GM12865 (cell line): ENCODE results near the gene SLC24A3.

Experiments
- DNase-seq: peaks from one replicate; pipeline ENCODE4 v3.0.0; 2010; ENCODE audit warnings: low read depth
- H3K4me3 ChIP-seq: 2 replicates; pipeline ENCODE4 v1.5.1; 2011; ENCODE audit warnings: mild to moderate bottlenecking, low read depth, low read length, control low read depth
- TF ChIP-seq, protein P1 (sequence below): IDR thresholded peaks from 2 replicates; pipeline ENCODE4 v1.5.1; 2011; ENCODE audit warnings: low read length, control low read depth, low read depth, inconsistent platforms; ENCODE audit not compliant: insufficient read depth; ENCODE audit errors: missing control alignments

The SLC24A3 gene

DNA sequence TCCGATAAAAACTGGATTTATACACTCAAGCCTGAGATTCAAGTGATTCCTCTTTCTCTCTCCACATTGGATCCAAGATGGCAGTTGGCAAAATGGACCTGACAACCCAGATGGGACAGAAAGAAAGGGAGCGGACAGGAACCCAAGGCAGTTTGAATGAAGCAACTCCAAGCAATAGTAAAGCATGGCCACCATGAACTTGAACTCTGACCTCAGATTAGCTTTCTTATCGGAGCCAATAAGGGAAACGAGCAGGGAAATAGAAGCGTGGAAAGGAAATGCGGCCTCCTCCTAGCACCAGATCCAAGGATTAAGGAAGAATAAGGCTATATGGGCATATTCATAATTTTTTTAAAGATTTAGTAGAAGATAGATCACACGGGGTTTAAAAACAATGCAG lies 332.2 kb downstream of the SLC24A3 start:
- no peak overlapping the region for H3K4me3 ChIP-seq
- DNase-seq: no peak
- TF ChIP-seq, protein P1, sequence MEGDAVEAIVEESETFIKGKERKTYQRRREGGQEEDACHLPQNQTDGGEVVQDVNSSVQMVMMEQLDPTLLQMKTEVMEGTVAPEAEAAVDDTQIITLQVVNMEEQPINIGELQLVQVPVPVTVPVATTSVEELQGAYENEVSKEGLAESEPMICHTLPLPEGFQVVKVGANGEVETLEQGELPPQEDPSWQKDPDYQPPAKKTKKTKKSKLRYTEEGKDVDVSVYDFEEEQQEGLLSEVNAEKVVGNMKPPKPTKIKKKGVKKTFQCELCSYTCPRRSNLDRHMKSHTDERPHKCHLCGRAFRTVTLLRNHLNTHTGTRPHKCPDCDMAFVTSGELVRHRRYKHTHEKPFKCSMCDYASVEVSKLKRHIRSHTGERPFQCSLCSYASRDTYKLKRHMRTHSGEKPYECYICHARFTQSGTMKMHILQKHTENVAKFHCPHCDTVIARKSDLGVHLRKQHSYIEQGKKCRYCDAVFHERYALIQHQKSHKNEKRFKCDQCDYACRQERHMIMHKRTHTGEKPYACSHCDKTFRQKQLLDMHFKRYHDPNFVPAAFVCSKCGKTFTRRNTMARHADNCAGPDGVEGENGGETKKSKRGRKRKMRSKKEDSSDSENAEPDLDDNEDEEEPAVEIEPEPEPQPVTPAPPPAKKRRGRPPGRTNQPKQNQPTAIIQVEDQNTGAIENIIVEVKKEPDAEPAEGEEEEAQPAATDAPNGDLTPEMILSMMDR: no peak

DNA sequence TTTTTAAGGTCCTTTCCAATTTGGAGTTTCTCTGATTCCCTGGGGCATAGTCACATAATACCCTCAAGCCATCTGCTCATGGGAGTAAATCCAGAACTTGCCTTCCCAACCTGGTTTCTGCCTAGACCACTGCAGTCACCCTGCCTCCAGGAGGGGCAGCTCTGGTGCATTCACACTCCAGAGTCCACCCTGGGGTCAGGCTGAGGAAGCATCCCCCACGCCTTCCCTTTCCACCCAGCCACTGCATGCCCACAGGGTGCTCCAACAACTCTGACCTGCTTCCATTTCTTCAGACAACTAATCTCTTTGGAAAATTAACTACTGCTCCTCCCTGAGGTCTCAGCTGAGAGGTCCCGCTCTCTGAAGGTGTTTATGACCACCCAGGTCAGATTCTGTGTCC lies 334.2 kb downstream of the SLC24A3 start:
- no peak for DNase-seq
- TF ChIP-seq, protein P1: no peak
- H3K4me3 ChIP-seq: no peak overlapping the region

DNA sequence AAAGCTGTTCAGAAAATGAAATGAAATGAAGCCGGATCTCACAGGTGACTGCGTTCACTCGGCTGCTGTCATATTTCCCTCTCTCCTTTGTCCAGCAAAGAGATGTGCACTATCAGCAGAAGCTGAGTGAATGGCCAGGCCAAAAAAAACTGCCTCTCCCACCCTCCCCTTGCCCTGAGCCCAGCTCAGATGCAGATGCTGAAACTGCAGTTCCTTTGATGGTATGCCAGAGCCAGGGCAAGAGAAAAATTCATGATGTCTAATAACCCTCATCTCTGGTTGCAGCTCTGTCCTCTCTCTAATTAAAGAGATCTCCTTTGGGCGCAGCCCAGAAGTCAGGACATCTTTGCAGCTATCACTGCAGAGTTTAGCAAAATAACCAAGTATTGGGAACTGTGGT lies 335.1 kb downstream of the SLC24A3 start:
- TF ChIP-seq, protein P1: no peak
- no peak overlapping the region for H3K4me3 ChIP-seq
- DNase-seq: no peak

GRCh38 chr20:19549896-19550295 lies 337.5 kb downstream of the SLC24A3 start:
- H3K4me3 ChIP-seq: no peak overlapping the region
- DNase-seq: no peak
- TF ChIP-seq, protein P1: no peak

DNA sequence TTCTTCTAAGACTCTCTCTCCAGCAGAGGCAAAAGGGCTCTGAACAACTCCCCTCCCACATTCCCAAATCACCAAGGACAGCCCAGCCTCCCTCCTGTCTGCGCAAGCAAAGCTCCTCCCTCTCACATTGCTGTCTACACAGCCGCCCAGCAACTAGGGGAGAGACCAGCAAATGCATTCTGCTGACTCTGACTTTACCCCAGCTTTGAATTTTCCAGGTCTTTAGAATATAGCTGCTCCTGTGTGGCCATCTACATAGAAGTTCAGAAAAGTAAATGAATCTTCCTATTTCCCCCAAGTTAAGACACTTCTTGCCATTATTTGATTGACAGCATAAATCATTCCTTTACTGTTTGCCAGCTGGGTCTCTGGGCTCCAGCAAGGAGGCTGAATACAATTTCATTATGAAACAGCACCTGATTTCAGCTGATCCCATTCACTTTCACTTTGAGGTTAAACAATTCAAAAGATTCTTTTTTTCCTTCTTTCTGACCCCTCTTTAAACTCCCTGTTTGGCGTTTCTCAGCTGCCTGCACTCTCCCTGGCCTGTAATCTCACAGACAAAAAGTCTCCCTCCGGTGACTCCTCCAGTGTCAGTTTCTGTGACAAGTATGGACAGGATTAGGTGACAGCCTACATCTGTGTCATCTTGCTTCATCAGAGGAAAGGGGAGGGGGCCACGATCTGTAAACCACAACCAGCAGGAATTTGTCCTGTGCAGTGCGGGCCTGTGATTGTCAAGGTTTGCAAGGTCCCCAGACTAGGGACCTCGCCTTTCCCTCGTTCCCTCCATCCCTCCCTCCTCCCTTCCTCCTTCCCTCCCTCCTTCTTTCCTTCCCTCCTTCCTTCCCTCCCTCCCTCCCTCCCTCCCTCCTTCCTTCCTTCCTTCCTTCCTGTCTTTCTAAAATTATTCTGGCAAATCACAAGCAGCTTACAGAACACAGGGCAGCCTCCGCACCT lies 340.1 kb downstream of the SLC24A3 start:
- DNase-seq: no peak
- TF ChIP-seq, protein P1: no peak
- H3K4me3 ChIP-seq: no peak overlapping the region

DNA sequence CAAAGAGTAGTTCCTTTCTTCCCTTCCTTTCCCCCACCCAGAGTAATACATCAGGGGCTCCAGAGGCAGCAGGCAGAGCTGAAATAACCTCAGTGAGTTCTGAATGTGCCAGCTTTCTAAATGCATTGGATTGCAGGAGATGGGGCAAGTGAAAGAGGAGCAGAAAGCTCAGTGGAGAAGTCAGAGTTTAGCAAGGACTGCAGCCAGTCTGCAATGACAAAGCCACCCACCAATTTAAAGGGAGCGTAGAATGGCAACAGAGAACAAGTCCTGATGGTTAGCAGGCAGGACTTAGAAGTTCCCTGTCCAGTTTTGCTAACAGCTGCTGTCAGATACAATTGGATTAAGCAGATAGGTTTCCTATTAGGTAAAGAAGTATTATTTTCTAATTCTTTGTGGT lies 342.2 kb downstream of the SLC24A3 start:
- TF ChIP-seq, protein P1: no peak
- H3K4me3 ChIP-seq: no peak overlapping the region
- no peak for DNase-seq
